Right hindlimb (tissue), 1 donor: Measurements from ENCODE around the gene MCTP1.
"Not testable (repeated sequence)": the region's sequence is repeated elsewhere in the genome, so short reads cannot be mapped to it uniquely, and the experiment has no call there.

Experiments
- DNase-seq: peaks from one replicate; pipeline ENCODE4 v3.0.0-alpha.2; 2018

Gene MCTP1

DNA sequence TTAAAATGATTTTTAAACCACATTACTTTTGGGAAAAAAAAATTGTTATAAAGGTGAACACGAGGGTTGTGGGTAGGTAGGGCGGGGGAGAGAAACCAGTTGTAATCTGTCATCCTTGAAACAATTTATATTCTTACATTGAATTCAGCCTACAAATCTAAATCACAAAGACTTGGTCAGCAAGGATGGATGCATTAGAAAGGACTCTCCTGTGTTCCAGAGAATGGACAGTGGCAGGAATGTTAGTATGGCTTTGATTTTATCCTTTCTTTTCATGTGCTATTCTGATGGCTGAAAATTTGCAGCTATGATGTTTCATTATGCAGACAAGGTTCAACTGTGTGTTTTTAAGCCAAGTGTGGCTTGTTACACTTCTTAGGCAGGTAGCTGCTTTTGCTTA, 431.8 kb downstream of the MCTP1 start:
- no peak for DNase-seq

- DNase-seq, result no peak
Measured at GRCh38 chr5:94850960-94851359, 433.9 kb downstream of the MCTP1 start.

DNA sequence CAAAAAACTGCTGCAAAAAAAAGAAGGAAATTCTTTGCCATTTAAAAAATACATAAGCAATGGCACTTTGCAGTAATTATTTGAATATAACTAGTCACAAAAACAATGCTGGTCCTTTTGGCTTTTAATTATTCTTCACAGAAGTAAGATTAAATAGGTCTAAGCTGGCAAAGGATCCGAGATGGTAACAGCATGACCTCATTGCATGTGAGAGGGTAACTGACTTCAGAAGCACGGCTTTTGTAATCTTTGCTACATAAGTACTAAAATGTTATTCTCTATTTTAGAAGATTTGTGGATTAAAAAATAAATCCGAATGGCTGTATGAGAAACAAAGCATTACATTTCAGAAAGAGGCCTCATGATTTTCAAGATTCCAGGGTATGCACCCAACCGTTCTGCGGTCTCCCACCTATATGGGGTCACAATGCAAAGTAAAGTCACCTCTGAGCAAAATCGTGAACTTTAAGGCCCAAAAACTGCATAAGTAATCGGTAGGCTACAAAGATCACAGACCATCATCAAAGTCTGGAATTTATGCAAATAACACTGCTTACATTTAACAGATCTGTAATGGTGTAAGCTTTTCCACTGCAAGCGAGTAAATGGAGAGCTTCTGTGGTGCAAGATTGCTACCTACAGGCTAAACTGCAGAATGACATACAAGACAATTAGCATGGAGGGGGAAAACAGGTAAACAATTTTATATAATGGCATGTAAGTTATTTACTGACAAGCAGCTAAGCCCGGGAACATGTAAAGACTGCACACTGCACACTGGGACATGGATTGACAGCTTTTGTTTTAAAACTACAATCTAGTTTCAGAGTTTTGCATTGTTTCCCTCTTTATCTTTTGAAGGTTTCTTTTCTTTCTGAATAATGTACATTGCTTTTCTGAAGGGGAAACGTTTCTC, 434.8 kb downstream of the MCTP1 start:
- DNase-seq, result no peak

DNA sequence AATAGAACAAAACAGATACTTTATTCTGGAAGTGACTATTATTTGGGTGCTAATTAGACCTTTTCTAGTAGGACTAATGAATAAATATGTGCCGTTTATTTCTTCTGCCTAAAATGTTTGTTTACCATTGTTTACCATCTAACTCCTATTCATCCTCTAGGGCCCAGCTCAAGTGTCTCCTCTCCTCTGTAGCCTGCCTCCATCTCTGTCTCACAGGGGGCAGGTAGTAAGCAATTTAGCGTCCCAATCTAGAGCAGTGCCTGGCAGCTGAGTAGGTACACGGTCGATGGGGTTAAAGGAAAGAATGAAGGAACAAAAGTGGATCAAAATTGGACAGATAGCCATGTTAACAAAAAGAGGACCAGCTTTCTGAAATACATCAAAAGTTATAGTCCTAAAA, 435.6 kb downstream of the MCTP1 start:
- no peak for DNase-seq

DNA sequence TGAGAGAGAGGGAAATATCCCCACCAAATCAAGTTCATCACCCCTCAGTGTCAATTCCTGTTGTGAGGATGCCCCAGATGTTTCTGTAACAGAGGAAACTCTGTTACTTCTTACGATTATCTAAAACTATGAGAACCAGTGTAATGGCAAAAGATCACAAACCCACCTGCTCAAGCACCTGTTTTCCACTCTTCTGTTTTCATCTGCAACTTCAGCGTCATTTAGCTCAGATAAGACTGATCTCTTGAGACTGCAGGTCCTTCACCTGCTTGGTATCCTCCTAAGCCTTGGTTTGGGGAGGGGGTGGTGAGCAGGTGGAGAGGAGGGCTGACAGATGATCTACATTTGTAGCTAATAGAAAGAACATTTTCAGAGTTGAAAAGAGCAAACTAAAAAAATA, 437.2 kb downstream of the MCTP1 start:
- DNase-seq, result no peak

DNA sequence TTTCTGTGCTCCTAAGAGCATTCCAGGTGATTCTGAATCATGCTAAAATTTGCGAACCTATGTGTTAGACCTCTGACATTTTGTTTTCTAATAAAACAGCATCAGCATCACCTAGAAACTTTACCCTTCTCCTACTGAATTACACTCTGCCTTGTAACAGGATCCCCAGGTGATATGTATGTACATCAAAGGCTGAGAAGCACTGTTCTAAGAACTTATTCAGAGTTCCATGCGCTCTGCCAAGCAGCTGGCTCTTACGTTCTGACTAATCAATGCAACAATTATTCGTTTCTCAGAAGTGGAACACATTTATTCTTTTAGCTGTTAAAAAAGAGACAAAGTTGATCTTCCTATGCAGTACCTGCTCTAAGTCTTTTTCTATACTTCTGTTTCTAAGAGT, 437.9 kb downstream of the MCTP1 start:
- no peak for DNase-seq

DNA sequence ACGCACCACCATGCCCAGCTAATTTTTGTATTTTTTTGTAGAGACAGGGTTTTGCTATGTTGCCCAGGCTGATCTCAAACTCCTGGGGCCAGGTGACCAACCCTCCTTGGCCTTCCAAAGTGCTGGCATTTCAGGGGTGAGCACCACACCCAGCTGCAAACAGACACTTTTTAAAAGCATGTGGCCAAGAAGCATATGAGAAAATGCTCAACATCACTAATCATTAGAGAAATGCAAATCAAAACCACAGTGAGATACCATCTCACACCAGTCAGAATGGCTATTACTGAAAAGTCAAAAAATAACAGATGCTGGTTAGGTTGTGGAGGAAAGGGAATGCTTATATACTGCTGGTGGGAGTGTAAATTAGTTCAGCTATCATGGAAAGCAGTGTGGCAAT, 439.2 kb downstream of the MCTP1 start:
- not testable (repeated sequence) for DNase-seq

DNA sequence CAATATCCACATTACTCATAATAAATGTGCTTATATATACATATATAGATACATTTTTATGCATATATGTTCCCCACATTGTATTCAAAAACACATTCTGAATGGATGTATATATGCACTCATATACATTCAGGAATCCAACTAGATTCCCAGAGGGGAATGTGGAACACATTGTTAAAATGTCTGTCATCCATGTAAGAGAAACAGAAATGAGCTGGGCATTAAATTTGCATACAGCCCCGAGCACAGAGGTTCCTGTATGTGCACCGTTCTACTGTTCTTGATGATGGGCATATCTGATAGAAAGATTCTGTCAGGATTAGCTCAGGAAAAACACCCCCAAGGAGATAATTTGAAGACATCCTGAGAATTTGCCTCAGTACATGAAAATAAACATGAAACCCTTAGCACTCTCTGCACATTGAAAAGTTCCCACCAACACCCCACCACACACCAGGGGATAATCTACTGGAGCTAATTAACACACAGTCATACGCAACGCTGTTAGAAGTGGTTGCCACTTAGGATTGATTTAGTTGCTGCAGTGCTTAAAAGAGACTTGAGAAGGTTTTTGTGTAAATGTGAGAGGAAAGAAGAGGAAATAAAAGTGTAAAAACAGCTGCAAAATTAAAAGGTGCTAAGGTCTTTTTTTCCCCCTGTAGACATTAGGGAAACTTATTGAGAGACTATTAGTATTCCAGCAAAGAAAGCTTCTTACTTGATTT, 443.1 kb downstream of the MCTP1 start:
- DNase-seq, result no peak

DNA sequence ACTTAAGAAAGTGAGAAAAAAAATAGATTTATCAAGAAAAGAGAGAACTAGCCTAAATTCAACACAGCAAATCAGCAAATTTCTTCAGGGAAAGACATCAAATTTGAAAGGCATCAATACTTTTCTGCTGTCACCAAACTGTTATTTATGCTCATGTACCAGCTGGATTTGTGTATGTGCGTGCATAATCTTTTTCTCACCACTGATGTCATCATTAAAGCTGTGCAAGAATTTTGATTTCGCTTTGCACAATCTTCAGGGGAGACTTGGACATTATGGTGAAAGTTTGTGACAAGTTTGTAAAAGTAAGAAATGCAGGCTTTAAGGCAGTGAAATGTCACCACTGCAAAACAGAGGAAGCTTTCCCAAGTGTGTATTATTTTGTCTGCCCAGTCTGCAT, 451.0 kb downstream of the MCTP1 start:
- no peak for DNase-seq

DNA sequence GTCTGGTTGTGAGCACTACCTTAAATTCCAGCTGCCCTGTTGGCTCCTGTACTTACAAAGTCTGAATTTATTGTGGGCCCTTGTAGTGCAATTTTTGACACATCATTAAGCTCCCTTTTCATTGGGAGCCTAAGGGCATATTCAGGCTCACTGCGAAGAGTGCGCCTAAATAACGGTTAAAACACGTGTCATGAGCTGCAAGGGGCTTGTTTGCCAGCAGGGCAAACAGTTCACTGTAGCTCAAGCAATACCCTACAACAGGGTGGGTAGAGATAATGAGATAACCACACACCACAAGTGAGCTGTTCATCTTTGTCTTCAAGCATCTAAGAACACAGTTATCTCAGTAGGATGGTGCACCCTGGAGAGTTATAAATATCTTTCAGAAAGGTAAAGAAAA, 452.2 kb downstream of the MCTP1 start:
- no peak for DNase-seq

DNA sequence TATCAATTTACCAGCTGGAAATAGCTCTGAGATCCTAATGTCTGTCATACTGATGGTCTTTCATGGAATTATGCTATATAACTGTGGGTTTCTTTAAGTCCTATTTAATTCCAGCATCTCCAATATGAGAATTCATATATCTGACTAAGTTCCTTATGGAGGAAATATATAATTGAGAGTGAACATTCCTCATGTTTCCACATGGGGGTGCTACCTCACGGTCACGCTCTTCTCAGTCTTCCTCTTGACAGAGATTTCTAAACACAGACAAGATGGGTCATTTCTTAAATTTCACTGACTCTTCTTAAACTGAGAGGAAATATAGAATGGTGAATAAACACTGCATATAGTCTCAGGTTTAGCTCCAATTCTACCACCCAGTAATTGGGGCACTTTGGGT, 454.4 kb downstream of the MCTP1 start:
- no peak for DNase-seq

- DNase-seq, result not testable (repeated sequence)
Measured at GRCh38 chr5:94828222-94828621, 456.7 kb downstream of the MCTP1 start.

- no peak for DNase-seq
Measured at GRCh38 chr5:94820488-94820887, 464.4 kb downstream of the MCTP1 start.

- no peak for DNase-seq
Measured at GRCh38 chr5:94818904-94819303, 466.0 kb downstream of the MCTP1 start.

DNA sequence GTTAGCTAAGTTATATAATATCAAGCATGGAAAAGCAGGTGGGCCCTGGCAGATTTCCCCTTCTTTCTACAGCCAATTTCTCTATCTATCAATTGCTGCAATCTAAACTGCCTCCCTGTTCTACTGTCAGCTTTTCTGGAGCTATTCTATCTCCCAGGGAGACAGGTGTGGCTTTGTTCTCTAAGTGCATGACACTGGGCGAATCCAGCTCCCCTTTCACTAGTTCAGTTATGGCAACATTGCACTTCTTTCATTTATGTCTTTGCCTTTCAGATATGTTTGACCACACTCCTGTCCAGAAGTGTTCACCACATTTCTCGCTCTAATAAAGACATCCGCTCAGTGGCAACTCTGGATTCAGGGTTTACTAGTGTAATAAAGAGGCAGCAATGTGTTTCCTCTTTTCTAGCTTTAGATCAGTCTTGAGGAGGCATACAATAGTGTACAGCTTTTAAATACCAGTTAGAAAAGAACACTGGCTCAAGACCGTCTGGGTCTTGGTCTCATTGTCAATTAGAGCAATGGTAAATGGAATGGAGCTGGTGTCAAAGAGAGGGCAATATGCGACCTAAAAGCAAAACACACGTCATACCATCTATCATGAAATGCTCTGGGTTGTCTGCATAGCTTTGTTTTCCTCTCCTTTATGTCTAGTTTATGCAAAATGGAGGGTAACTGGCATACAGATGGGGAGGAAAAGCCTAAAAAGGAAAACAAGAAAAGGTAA, 469.4 kb downstream of the MCTP1 start:
- DNase-seq, result no peak

GRCh38 chr5:94812232-94812631, 472.7 kb downstream of the MCTP1 start:
- DNase-seq, result no peak

DNA sequence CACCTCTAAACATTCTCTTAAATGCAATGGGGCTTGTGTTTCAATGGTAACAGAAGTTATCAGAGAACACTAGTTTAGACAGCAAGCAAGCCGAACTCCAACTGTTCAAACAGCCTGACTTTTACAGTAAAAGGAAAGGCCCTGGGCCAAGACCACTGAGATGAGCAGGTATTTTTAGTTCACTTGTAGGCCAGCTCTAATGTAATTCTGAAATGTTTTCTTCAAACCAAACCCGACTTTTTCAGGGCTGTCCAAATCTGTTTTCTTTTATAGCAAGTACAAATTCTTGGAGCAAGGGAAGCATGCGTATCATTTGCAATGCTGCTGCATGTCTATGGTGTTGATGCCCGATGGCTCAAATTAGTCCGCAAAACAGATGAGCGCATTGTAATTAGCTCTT, 473.6 kb downstream of the MCTP1 start:
- DNase-seq, result no peak

- DNase-seq, result no peak
Measured at GRCh38 chr5:94810877-94811276, 474.0 kb downstream of the MCTP1 start.

DNA sequence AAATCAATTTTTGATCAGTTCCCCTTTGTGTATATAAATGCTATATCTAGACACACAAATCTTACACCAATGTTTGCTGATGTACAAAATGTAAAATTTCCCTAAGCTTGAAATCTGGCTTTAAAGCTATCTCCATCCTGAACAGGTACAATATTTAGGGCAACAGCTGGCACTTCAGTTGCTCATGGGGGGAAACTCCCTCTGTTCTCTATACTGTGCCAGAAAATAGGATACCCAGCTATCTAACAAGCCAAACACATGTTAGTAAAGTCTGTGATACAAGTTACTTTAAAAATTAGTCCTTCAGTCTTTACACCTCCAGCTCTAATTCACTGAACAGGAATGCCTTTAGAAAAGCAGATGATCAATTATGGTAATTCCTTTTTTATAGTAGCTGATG, 474.6 kb downstream of the MCTP1 start:
- DNase-seq, result no peak

DNA sequence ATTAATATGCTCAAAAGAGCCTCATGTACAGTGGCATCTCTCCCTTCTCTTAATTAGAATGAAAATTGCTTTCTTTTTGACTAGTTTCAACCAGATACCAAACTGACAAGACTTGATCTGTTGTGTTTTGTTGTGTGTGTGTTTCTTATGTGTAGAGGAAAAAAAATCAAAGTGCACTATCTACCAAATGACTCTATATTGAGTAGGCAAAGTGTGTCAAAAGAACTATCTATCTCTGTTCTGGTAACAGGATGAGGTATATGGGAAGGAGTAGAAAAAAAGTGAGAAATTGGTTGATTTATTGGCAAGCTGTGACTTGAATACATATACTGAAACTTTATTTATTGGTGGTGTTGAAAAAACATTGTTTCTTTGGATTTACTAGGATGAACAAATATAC, 476.4 kb downstream of the MCTP1 start:
- no peak for DNase-seq

- no peak for DNase-seq
Measured at GRCh38 chr5:94807985-94808384, 476.9 kb downstream of the MCTP1 start.

DNA sequence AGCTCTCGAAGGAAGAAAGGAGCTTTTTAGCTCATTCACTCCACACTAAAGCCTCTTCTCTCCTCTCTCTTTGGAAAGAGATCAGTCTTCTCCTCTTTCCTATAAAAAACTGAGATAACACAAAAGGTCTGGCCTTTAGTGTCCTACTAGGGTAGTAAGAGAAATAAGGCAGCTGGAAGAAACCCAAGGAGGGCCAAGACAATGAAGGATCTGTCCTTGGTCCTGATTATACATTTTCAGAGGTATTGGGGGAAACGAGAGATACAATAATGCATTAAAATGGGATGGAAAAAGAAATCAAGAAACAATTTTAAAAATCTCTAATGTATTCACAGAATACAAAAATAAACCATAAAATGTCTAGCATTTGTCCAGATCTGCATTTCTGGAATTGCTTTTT, 482.4 kb downstream of the MCTP1 start:
- no peak for DNase-seq

- DNase-seq, result no peak
Measured at GRCh38 chr5:94796586-94796985, 488.3 kb downstream of the MCTP1 start.

GRCh38 chr5:94793816-94794198, 491.1 kb downstream of the MCTP1 start:
- DNase-seq, result no peak
